Measurements from ENCODE around the gene FARP1. TPM values are rescaled to one million over a fixed set of nuclear protein-coding genes. Genes with fewer than 3 reads are reported as not detected.

Gene FARP1, protein sequence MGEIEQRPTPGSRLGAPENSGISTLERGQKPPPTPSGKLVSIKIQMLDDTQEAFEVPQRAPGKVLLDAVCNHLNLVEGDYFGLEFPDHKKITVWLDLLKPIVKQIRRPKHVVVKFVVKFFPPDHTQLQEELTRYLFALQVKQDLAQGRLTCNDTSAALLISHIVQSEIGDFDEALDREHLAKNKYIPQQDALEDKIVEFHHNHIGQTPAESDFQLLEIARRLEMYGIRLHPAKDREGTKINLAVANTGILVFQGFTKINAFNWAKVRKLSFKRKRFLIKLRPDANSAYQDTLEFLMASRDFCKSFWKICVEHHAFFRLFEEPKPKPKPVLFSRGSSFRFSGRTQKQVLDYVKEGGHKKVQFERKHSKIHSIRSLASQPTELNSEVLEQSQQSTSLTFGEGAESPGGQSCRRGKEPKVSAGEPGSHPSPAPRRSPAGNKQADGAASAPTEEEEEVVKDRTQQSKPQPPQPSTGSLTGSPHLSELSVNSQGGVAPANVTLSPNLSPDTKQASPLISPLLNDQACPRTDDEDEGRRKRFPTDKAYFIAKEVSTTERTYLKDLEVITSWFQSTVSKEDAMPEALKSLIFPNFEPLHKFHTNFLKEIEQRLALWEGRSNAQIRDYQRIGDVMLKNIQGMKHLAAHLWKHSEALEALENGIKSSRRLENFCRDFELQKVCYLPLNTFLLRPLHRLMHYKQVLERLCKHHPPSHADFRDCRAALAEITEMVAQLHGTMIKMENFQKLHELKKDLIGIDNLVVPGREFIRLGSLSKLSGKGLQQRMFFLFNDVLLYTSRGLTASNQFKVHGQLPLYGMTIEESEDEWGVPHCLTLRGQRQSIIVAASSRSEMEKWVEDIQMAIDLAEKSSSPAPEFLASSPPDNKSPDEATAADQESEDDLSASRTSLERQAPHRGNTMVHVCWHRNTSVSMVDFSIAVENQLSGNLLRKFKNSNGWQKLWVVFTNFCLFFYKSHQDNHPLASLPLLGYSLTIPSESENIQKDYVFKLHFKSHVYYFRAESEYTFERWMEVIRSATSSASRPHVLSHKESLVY
- 9.4 and 14.9 TPM in 2 replicates for total RNA-seq

DNA sequence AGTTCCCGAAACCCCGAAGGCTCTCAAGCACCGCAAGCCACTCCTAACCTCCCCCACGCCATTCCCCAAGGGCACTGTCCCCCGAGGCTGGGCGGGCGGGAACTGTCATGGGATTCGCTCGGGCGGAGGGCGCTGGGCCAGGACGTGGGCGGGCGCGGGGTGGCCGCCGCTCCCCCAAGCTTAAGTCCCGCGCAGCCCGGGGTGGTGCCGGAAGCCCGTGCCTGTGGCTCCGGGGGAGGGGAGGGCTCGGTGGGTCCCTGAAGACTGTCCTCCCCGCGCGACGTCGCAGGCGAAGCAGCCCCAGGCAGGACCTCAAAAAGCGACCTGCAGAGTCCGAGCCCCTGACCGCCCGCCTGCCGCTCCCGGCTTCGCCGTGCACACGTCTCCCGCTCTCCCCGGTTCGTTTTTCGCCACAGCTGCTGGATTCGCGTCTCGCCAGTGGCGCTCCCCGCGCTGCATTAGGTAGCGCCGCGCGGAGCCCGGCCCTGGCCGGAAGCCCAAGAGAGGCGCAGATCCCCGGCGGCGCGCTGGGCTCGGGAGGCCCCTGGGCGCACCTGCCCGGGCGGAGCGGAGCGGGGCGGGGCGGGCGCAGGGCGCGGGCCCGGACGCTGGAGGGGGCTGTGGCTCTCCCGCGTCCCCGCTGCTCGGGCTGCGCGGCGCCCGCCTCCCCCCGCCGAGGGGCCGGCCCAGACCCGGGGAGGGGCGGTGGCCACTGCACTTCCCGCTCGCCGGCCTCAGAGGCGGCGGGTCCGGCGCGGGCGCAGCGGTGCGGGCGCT, at the start of gene FARP1:
FARP1 (plus strand) TSS at position 715 of the 777 bp plus-strand sequence. CDS start 70,149 bp downstream, outside the sequence.
- peak; percentile 70 to 86 for DNase-seq (ENCODE audit: low read depth in 2 of 2)

DNA sequence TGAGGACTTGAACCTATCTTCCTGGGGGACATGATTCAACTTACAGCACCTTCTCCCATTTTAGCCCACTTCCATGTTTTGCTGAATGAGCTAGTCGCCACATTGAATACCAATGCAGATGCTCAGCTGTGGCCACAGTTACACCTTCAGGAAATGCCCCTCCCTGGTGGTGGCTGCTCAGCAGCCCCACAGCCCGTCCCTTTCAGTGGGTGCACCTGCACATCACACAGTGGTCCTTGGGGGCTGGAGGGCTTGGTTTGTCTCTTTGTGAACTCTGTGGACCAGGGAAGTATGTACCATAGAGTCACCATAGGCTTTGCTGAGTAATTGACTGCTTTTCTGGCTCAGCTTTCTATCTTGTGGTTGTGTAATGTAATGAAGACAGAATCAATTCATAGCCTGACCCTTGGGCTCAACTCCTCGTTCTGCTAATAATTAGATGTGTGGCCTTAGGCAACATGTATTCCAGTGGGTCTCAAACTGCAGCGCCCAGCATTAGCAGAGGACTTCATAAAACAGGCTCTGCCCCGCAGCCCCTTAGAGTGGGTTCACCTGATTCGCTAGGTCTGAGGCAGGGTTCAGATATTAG, 48.1 kb upstream of the FARP1 start:
- DNase-seq (ENCODE audit: low read depth in 2 of 2): no peak

DNA sequence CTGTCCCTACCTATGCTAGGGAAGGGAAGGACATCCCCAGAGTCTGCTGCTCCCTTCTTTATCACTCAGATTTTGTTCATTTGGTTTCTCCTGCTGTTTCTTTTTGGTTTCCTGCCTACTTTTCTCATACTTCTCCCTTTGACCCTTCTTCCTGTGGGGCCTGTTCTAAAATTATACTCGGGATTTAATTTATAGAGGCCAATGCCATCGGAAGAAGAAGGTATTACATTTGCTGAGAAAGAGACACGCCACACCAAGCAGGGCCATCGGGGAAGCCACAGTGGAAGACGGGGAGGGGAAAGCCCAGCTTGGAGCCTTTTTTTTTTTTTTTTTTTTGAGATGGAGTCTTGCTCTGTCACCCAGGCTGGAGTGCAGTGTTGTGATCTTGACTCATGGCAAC, 46.8 kb upstream of the FARP1 start:
- DNase-seq (ENCODE audit: low read depth in 2 of 2): no peak

DNA sequence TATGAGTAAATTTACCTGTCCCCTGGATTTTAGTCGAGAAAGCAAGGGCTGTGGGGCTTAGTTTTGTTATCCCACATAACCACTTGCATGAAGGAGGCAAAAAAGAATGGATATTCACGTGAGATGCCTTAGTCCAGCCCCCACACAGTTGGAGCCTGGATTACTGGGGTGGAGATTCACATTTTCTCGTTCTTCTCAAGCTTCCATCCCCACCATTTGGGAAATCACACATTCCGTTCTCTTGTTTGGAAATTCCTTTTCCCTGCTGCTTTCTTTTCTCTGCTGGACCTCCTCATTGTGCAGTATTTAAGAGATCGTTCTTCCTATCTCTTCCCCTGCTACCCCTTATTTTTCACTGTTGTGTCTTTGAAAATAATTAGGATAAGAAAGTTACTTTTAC, 45.1 kb upstream of the FARP1 start:
- DNase-seq (ENCODE audit: low read depth in 2 of 2): no peak

DNA sequence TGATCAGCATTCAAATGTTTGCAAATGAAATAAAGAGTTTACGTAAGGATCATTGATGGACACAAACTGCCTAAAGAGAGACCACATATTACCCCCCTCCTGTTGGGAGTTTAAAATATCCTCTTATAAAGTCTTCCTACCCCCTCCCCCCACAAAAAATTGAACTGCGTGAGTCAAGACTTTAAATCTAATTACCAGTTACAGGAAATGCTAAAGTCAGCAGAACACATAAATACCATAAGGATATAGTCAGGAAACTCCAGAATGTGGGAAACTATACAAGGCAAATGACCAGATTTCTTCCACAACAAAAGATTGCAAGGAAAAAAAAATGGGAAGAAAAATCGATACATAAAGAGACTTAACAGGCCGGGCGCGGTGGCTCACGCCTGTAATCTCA, 44.4 kb upstream of the FARP1 start:
- no peak for DNase-seq (ENCODE audit: low read depth in 2 of 2)

DNA sequence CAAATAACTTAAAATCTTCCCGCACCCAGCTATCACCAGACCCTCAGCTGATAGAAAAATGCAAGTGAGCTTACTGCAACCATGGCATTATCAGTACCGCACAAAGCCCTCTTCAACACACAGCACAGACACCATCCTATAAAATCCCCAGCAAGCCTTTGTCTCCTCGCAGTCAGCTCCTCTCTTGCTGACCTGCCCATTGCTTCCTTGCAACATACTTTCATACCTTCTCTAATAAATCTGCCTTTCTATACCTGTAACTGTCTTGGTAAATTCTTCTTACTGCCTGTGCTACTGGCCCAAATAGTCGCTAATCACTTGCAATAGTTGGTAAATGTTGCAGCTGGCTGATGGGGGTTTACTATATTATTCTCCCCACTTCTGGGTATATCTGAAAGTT, 43.3 kb upstream of the FARP1 start:
- DNase-seq (ENCODE audit: low read depth in 2 of 2): no peak

DNA sequence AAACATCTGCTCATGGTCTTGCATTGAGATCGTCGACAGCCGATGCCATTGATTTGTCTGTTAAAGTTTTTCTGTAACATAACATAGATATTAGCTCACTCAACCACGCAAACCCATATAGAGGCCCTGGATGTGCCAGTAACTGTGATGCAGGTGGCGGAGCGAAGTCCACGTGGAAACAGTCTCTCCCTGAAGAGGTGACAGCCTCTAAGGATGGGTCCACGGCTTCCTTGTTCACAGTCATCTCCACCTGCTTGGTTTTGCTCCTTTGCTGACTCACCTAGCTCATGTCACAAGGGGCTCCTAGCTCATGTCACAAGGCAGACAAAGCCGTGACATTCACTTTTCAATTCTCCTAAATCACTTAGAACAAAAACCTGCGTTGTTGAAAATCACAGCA, 42.4 kb upstream of the FARP1 start:
- no peak for DNase-seq (ENCODE audit: low read depth in 2 of 2)

DNA sequence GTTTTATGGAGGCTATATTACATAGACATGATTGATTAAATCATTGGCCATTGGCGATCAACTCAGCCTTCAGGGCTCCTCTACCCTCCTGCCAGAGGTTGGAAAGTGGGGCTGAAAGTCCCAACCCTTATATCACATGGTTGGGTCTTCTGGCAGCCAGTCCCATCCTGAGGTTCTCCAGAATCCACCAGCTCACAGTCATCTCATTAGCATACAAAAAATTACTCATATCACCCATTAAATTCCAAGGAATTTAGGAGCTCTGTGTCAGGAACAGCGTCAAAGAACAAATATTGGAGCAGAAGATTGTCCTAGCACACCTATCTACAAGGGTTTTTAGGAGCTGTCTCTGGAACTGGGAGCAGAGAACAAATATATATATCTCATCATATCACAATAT, 39.4 kb upstream of the FARP1 start:
- no peak for DNase-seq (ENCODE audit: low read depth in 2 of 2)

DNA sequence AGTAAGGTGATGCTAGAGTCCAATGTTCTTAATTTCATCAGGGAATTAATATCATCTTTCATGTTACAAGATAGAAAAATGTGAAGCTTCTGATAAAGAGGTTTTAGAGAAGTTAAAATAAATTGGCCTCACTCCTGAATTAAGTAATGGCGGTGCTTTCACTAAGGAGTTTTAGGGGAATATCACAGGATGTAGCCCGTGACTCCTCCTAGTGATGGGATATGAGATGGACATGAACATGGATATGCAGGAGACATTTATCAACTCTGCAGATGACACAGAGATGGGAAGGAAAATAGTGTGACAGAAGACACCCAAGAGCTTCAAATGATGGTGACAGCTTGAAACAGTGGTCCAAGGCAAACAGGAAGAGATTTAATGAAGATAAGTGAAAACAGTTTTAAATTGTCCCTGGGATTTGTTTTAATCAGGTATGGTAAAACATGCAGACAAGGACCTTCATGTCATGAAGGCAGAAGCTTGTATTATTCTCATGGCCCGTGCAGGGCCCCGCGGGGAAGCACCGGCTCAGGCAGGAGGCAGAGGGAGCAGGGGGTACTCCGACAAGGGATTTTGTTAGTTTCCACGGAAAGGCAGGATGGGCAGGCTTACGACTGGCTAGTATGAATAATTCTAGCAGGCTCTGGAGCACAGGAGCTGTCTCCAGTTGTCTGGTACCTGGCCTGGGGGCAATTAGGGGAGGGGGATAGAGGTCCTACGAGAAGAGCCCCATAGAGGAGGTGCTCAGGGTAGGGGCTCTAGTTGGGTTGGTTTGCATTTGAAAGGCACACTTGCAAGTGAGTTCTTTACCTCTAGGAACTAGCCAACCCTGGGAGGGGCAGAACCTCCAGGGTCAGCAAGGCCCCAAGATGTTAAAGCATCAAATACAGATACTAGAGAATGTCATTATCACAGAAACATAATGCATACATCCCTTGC, 38.7 kb upstream of the FARP1 start:
- peak in 1 of 2 donors; percentile 18 for DNase-seq (ENCODE audit: low read depth in 2 of 2)

DNA sequence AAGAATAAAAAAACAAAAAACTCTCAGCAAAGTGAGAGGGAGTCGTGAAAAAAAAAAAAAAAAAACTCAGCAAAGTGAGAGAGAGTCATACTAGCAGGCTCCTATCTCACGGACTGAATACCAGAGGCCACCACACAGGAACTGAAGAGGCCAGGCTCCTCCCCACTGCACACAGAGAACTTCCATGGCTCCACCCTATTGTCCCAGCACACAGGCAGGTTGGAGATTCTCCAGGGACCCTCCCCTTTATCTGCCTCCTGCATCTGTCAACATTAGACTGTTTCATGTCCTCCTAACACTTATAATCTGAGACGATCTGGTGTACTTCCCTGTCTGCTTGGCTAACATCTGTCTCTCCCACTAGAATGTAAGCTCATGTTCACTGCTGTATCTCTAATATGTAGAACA, 37.0 kb upstream of the FARP1 start:
- peak; percentile 26 to 62 for DNase-seq (ENCODE audit: low read depth in 2 of 2)

DNA sequence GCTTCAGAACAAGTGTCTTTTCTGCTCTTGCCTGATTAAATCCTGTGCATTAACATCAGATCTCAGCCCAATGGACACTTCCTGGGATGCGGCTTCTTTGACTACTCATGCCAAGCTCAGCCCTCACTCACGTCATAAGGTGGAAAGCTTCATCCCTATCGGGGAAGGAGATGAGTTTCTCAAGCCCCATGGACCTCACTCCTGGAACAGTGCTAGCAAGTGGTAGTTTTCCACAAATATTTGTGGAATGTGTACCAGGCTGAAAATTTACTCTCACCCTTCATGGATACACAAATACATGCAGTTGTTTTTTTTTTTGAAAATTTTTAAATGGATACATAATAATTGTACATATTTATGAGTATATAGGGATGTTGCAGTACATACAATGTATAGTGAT, 34.6 kb upstream of the FARP1 start:
- DNase-seq (ENCODE audit: low read depth in 2 of 2): no peak

DNA sequence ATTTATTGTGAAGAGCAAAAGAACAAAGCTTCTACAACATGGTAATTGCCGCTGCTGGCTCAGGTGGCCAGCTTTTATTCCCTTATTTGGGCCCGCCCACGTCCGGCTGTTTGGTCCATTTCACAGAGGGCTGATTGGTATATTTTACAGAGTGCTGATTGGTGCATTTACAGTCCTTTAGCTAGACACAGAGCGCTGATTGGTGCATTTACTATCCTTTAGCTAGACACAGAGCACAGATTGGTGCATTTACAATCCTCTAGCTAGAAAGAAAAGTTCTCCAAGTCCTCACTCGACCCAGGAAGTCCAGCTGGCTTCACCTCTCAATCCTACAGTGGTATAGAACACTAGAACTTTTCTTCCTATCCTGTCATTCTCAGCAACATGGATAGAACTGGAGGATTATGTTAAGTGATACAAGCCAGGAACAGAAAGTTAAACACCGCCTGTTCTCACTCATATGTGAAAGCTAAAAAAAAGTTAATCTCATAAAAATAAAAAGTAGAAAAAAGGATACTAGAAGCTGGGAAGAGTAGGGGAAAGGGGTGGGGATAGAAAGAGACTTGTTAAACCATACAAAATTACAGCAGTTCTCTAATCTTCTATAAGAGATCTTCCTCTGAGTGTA, 33.6 kb upstream of the FARP1 start:
- DNase-seq (ENCODE audit: low read depth in 2 of 2): no peak

DNA sequence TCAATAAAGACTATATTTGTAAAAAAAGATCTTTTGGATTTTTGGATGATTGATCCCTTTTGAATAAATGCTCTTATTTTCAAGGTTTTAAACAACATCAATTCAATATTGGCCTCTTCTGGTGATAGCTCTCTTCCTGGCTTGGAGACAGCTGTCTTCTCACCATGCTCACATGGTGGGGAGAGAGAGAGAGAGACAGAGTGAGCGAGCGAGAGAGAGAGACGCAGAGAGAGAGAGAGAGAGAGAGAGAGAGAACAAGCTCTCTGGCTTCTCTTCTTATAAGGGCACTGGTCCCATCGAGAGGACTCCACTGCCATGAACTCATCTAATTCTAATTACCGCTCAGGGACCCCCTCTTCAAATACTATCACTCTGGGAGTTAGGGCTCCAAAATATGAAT, 32.1 kb upstream of the FARP1 start:
- DNase-seq (ENCODE audit: low read depth in 2 of 2): no peak

DNA sequence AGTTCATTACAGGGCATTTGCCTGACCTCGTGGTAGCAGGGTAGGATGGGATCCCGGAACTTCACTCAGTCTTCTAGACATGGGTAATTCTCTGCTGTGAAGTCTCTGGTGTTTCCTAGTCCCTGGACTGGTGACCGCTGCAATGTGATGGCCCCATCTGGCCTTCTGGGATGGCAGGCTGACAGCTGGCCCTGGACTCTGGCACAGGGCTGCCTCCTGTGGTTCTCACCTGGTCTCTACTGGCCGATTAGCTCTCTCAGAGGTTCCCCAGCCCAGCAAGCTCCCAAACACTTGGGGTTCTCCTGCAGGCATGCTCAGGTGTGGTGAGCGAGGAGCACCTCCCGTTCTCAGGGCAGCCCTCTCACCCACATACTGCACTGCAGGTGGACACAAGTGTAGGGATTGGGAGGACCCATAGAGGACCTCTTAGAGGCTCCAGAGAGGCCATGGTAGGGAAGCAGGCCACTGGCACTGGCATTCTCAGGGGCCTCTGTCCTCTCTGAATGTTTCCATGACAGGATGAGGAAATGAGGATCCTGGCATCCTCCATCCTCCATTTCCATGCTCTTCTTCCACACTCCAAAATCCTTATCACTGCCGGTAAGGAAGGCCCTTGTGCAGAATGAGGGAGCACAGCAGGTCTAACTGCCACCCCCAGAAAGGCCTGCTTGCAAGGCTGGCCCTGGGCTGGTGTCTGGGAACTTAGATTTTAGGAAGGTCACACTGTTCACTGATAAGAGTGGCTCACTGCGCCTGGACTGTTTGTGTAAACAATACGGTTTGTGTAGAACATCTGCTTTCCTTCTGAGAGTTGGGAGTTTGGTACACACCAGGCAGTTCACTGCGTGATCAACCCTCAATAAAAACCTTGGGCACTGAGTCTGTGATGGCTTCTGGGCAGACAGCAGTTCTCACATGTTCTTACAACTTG, 31.5 kb upstream of the FARP1 start:
- DNase-seq (ENCODE audit: low read depth in 2 of 2): no peak

DNA sequence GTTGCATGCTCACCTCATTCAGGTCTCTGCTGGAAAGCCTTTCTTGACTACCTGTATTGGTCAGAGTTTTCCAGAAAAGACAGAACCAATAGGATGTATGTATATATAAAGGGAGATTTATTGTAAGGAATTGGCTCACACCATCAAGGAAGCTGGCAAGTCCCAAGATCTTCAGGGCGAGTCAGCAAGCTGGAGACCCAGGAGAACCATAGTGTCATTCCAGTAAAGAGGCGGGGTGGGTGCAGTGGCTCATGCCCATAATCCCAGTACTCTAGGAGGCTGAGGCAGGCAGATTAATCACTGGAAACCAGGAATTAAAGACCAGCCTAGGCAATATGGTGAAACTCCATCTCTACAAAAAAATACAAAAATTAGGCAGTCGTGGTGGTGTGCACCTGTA, 30.4 kb upstream of the FARP1 start:
- no peak for DNase-seq (ENCODE audit: low read depth in 2 of 2)

DNA sequence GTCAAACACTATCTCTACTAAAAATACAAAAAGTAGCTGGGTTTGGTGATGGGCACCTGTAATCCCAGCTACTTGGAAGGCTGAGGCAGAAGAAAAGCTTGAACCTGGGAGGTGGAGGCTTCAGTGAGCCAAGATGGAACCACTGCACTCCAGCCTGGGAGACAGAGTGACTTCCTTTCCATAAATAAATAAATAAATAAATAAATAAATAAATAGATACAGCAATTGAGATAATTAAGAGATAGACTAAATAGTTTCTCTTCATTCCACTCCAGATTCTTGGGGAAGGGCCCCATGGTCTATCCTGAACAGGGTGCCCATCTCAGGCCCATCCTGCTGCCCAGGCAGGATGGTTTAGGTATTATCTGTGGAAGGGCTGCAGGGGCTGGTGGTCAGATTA, 24.0 kb upstream of the FARP1 start:
- DNase-seq (ENCODE audit: low read depth in 2 of 2): no peak

DNA sequence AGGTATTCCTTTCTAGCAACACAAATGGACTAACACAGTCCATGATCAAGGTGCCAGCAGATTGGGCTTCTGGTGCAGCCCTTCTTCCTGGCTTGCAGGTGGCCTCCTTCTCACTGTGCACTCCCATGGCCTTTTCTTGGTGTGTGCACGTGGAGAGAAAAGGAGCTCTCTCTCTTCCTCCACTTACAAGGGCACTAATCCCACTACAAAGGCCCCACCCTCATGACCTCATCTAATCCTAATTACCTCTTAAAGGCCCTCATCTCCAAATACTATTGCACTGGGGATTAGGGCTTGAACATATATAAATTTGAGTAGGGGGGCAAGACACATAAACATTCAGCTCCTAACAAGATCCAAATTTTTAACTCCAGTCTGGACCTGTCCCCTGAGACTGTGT, 19.7 kb upstream of the FARP1 start:
- DNase-seq (ENCODE audit: low read depth in 2 of 2): no peak

DNA sequence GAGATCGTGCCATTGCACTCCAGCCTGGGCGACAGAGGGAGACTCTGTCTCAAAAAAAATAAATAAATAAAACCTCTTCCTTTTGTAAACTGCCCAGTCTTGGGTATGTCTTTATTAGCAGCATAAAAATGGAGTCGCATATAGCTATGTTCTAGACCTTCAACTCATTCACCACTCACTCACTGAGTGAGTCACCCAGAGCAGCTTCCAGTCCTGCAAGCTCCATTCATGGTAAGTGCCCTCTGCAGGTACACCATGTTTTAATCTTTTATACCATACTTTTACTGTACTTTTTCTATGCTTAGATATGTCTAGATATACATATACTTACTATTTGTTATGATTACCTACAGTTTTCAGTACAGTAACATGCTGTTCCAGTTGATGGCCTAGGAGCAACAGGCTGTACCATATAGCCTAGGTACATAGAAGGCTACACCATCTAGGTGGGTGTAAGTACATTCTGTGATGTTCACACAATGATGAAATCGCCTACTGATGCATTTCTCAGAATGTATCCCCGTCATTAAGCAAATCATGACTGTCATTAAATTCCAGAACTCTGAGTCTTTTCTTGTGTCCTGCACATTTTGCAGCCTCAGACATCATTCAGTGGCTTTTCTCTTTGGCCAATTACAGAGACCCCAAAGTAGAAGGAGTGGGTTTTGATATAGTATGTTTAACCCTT, 13.7 kb upstream of the FARP1 start:
- peak in 1 of 2 donors; percentile 6 for DNase-seq (ENCODE audit: low read depth in 2 of 2)
